Astrocyte (in vitro differentiated cells and primary cell): ENCODE data around the gene JSRP1.

Source experiments
- EZH2 ChIP-seq: IDR thresholded peaks from 2 replicates; pipeline ENCODE4 v1.6.1; 2012; ENCODE audit warnings: mild to moderate bottlenecking, low read length, inconsistent platforms; ENCODE audit not compliant: insufficient read depth
- TF ChIP-seq, protein P1 (sequence below): IDR thresholded peaks from 2 replicates; pipeline ENCODE4 v1.5.1; 2011; ENCODE audit warnings: low read depth, mild to moderate bottlenecking, inconsistent platforms, low read length, moderate library complexity; ENCODE audit not compliant: insufficient read depth

DNA sequence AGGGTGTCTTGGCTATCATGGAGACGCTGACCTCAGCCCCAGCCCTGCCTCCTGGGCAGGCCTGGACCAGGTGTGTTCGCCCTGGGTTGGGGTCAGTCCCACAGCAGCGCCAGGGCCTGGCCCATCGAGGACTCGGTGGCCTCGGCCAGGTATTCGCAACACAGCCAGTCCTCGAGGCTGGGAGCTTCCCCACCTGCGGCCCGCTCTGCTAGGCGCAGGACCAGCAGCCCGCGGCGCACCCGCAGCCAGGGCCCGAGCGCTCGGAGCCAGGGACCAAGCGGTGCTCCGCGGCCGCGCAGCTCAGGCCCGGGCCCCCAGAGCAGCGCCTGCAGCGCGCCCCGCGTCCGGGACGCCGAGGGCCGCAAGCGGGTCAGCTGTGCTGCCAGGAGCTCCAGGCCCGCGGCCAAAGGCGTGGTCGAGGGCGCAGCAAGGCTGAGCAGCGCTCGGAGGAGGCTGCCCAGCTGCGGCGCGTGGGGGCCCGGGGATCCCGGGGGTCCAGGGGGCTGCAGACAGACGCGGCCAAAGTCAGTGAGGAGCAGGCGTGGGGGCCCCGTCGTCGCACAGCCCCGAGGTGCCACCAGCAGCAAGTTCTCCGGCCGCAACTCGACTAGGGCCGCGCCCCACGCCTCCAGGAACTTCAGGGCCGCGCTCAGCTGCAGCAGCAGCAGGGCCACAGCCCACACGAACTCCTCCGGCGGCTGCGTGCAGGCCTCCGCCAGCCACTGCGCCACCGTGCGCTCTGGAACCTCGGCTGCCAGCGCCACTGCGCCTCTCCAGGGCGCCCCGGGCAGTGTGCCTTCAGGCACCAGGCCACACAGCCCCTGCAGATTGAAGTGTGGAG lies 19.6 kb upstream of the JSRP1 start:
- TF ChIP-seq, protein P1, sequence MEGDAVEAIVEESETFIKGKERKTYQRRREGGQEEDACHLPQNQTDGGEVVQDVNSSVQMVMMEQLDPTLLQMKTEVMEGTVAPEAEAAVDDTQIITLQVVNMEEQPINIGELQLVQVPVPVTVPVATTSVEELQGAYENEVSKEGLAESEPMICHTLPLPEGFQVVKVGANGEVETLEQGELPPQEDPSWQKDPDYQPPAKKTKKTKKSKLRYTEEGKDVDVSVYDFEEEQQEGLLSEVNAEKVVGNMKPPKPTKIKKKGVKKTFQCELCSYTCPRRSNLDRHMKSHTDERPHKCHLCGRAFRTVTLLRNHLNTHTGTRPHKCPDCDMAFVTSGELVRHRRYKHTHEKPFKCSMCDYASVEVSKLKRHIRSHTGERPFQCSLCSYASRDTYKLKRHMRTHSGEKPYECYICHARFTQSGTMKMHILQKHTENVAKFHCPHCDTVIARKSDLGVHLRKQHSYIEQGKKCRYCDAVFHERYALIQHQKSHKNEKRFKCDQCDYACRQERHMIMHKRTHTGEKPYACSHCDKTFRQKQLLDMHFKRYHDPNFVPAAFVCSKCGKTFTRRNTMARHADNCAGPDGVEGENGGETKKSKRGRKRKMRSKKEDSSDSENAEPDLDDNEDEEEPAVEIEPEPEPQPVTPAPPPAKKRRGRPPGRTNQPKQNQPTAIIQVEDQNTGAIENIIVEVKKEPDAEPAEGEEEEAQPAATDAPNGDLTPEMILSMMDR, result no peak
- no peak for TF ChIP-seq EZH2
